NCI-H345 treated with DMSO at 0.1 percent for 48 hours (cell line): ENCODE measurements around the gene POU6F2.
"Not testable (repeated sequence)": the region's sequence is repeated elsewhere in the genome, so short reads cannot be mapped to it uniquely, and the experiment has no call there.

Experiments used
- DNase-seq: peaks from one replicate; lab custom pipeline; 2025; ENCODE audit not compliant: unreplicated experiment; lab: John Stamatoyannopoulos, UW

POU6F2 gene

GRCh38 chr7:38977685-38978084 is at the start of gene POU6F2:
Gene POU6F2, plus strand, starts transcription at chr7:38977909. Its CDS starts 45 bp downstream, at chr7:38977954.
- no peak for DNase-seq

GRCh38 chr7:38928506-38928905 is 49.2 kb upstream of the POU6F2 start:
- no peak for DNase-seq

GRCh38 chr7:38929460-38930171 is 48.1 kb upstream of the POU6F2 start:
- no peak for DNase-seq

GRCh38 chr7:38932509-38933168 is 45.1 kb upstream of the POU6F2 start:
- DNase-seq, result peak; percentile 30

- DNase-seq, result no peak
These were observed 43.7 kb upstream of the POU6F2 start for GRCh38 chr7:38934051-38934450.

GRCh38 chr7:38934536-38934935 is 43.2 kb upstream of the POU6F2 start:
- DNase-seq, result no peak

GRCh38 chr7:38936641-38937040 is 41.1 kb upstream of the POU6F2 start:
- no peak for DNase-seq

GRCh38 chr7:38938001-38938485 is 39.7 kb upstream of the POU6F2 start:
- no peak for DNase-seq

GRCh38 chr7:38938589-38938988 is 39.1 kb upstream of the POU6F2 start:
- no peak for DNase-seq

GRCh38 chr7:38940774-38941173 is 36.9 kb upstream of the POU6F2 start:
- no peak for DNase-seq

- no peak for DNase-seq
These were observed 35.2 kb upstream of the POU6F2 start for GRCh38 chr7:38942431-38943051.

GRCh38 chr7:38947541-38947940 is 30.2 kb upstream of the POU6F2 start:
- DNase-seq, result not testable (repeated sequence)

GRCh38 chr7:38950309-38950708 is 27.4 kb upstream of the POU6F2 start:
- DNase-seq, result no peak

- DNase-seq, result no peak
These were observed 26.5 kb upstream of the POU6F2 start for GRCh38 chr7:38951213-38951612.

- DNase-seq, result no peak
These were observed 24.5 kb upstream of the POU6F2 start for GRCh38 chr7:38953227-38953626.

GRCh38 chr7:38953971-38954370 is 23.7 kb upstream of the POU6F2 start:
- DNase-seq, result no peak

- DNase-seq, result no peak
These were observed 21.8 kb upstream of the POU6F2 start for GRCh38 chr7:38955892-38956291.

- DNase-seq, result no peak
These were observed 15.7 kb upstream of the POU6F2 start for GRCh38 chr7:38962028-38962427.

GRCh38 chr7:38964921-38965320 is 12.8 kb upstream of the POU6F2 start:
- no peak for DNase-seq

- no peak for DNase-seq
These were observed 3.9 kb upstream of the POU6F2 start for GRCh38 chr7:38973760-38974159.

GRCh38 chr7:38975944-38976392 is 1.7 kb upstream of the POU6F2 start:
- no peak for DNase-seq

- no peak for DNase-seq
These were observed 782 bp downstream of the POU6F2 start for GRCh38 chr7:38978491-38978890.
